K562 (cell line): ENCODE results near the gene RREB1.

Source experiments
- BRF1 ChIP-seq: IDR thresholded peaks from 3 replicates; pipeline ENCODE4 v1.6.1; 2011; ENCODE audit warnings: borderline replicate concordance, mild to moderate bottlenecking; ENCODE audit not compliant: insufficient read length; ENCODE audit errors: extremely low read depth
- JUN ChIP-seq, 2 experiments: sonication (generic) in 1 of 2; formaldehyde crosslinking in 1 of 2; IDR thresholded peaks; 2 replicates each; pipeline versions ENCODE4 v1.6.1 to v1.8.0; 2012 to 2022; ENCODE audit warnings: borderline replicate concordance in 2 of 2, mild to moderate bottlenecking in 2 of 2, improper control_type of control experiment in 1 of 2, low read depth in 1 of 2, low read length in 1 of 2, missing genetic modification reagents in 1 of 2
- KDM4B ChIP-seq, 2 experiments: fragments of 450-650 bp in 1 of 2; sonication (generic) in 1 of 2; IDR thresholded peaks; 2 replicates each; pipeline ENCODE4 v1.6.1; 2016 to 2017; ENCODE audit warnings: borderline replicate concordance in 2 of 2, antibody characterized with exemption in 1 of 2, low read depth in 1 of 2, mild to moderate bottlenecking in 1 of 2
- POLR2G ChIP-seq: fragments of 200-400 bp; formaldehyde crosslinking; IDR thresholded peaks from 2 replicates; pipeline ENCODE4 v1.6.1; 2017; ENCODE audit warnings: low read depth, mild to moderate bottlenecking, antibody characterized with exemption, low read length, moderate library complexity
- TEAD4 ChIP-seq, 2 experiments: sonication (generic) in 1 of 2; formaldehyde crosslinking in 1 of 2; IDR thresholded peaks; 2 replicates each; pipeline versions ENCODE4 v1.6.1 to v1.8.0; 2012 to 2022; ENCODE audit warnings: borderline replicate concordance in 1 of 2, inconsistent platforms in 1 of 2, low read length in 1 of 2, mild to moderate bottlenecking in 1 of 2, missing genetic modification reagents in 1 of 2
- ZNF175 ChIP-seq: fragments of 200-800 bp; sonication (Bioruptor generic); IDR thresholded peaks from 2 replicates; pipeline ENCODE4 v1.6.1; 2016; ENCODE audit warnings: low read depth, mild to moderate bottlenecking, missing genetic modification characterization, missing compliant biosample characterization
- TF ChIP-seq, protein P1 (sequence below): IDR thresholded peaks from 2 replicates; pipeline ENCODE4 v1.6.1; 2011; ENCODE audit warnings: borderline replicate concordance, low read depth, mild to moderate bottlenecking, moderate library complexity, low read length; ENCODE audit not compliant: insufficient read depth, poor library complexity, severe bottlenecking
- TF ChIP-seq, protein P2 (sequence below), 3 experiments: IDR thresholded peaks in 2 of 3; conservative IDR thresholded peaks in 1 of 3; 2 replicates each; pipeline ENCODE4 v1.5.1; 2011 to 2012; ENCODE audit warnings: low read length in 3 of 3, mild to moderate bottlenecking in 3 of 3, control low read depth in 2 of 3, improper control_type of control experiment in 1 of 3, inconsistent platforms in 1 of 3, low read depth in 1 of 3, mixed read lengths in 1 of 3, moderate library complexity in 1 of 3; ENCODE audit not compliant: insufficient read depth in 2 of 3
- TF ChIP-seq, protein P3 (sequence below): sonication (generic); formaldehyde crosslinking; IDR thresholded peaks from 2 replicates; pipeline ENCODE4 v1.8.1; 2023; ENCODE audit warnings: missing genetic modification reagents, mild to moderate bottlenecking, borderline replicate concordance

DNA sequence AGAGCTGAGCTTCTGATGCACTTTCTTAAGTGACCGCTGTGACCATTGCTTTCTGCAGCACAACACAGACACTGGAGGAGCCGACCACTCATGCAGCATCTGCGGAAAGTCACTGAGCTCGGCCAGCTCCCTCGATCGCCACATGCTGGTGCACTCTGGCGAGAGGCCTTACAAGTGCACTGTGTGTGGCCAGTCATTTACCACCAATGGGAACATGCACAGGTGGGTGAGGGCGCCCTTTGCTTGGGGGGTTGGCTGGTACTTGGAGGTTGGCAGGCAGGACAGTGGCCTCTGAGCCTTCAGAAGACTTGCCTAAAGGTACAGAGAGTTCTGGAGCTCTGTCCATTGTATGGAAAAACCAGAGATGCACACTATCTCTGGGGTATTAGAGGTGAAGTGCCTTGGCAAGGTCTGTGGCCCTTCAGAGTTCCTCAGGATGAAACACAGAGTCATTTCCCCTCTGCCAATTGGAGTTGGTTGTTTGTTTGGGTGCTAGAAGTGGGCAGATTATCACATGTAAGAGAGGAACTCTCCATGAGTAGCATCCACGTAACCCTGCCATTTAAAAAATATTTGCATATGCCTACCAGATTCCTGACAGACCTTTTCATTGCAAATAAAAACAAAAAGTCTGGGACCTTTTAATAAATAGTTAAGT lies 81.5 kb downstream of the RREB1 start:
- TF ChIP-seq, protein P1, sequence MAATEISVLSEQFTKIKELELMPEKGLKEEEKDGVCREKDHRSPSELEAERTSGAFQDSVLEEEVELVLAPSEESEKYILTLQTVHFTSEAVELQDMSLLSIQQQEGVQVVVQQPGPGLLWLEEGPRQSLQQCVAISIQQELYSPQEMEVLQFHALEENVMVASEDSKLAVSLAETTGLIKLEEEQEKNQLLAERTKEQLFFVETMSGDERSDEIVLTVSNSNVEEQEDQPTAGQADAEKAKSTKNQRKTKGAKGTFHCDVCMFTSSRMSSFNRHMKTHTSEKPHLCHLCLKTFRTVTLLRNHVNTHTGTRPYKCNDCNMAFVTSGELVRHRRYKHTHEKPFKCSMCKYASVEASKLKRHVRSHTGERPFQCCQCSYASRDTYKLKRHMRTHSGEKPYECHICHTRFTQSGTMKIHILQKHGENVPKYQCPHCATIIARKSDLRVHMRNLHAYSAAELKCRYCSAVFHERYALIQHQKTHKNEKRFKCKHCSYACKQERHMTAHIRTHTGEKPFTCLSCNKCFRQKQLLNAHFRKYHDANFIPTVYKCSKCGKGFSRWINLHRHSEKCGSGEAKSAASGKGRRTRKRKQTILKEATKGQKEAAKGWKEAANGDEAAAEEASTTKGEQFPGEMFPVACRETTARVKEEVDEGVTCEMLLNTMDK = no peak
- TF ChIP-seq, protein P2, sequence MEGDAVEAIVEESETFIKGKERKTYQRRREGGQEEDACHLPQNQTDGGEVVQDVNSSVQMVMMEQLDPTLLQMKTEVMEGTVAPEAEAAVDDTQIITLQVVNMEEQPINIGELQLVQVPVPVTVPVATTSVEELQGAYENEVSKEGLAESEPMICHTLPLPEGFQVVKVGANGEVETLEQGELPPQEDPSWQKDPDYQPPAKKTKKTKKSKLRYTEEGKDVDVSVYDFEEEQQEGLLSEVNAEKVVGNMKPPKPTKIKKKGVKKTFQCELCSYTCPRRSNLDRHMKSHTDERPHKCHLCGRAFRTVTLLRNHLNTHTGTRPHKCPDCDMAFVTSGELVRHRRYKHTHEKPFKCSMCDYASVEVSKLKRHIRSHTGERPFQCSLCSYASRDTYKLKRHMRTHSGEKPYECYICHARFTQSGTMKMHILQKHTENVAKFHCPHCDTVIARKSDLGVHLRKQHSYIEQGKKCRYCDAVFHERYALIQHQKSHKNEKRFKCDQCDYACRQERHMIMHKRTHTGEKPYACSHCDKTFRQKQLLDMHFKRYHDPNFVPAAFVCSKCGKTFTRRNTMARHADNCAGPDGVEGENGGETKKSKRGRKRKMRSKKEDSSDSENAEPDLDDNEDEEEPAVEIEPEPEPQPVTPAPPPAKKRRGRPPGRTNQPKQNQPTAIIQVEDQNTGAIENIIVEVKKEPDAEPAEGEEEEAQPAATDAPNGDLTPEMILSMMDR (IDR thresholded peaks at IDR 0.05 in 2 of 3, conservative IDR thresholded peaks at IDR 0.05 in 1 of 3; ENCODE audit: insufficient read depth in 2 of 3, low read depth in 1 of 3, low read length in 3 of 3) = no peak
- TF ChIP-seq BRF1 (no peak), KDM4B (IDR thresholded peaks at IDR 0.05; ENCODE audit: borderline replicate concordance in 2 of 2, low read depth in 1 of 2) (no peak), ZNF175 (CRISPR knock-in tag) (no peak), JUN (IDR thresholded peaks at IDR 0.05; ENCODE audit: borderline replicate concordance, low read depth, low read length) (no peak), JUN (CRISPR knock-in tag; IDR thresholded peaks at IDR 0.05; ENCODE audit: borderline replicate concordance) (no peak), POLR2G (no peak), TEAD4 (IDR thresholded peaks at IDR 0.05; ENCODE audit: low read length) (no peak), TEAD4 (CRISPR knock-in tag; IDR thresholded peaks at IDR 0.05; ENCODE audit: borderline replicate concordance) (no peak)
- TF ChIP-seq, protein P3, sequence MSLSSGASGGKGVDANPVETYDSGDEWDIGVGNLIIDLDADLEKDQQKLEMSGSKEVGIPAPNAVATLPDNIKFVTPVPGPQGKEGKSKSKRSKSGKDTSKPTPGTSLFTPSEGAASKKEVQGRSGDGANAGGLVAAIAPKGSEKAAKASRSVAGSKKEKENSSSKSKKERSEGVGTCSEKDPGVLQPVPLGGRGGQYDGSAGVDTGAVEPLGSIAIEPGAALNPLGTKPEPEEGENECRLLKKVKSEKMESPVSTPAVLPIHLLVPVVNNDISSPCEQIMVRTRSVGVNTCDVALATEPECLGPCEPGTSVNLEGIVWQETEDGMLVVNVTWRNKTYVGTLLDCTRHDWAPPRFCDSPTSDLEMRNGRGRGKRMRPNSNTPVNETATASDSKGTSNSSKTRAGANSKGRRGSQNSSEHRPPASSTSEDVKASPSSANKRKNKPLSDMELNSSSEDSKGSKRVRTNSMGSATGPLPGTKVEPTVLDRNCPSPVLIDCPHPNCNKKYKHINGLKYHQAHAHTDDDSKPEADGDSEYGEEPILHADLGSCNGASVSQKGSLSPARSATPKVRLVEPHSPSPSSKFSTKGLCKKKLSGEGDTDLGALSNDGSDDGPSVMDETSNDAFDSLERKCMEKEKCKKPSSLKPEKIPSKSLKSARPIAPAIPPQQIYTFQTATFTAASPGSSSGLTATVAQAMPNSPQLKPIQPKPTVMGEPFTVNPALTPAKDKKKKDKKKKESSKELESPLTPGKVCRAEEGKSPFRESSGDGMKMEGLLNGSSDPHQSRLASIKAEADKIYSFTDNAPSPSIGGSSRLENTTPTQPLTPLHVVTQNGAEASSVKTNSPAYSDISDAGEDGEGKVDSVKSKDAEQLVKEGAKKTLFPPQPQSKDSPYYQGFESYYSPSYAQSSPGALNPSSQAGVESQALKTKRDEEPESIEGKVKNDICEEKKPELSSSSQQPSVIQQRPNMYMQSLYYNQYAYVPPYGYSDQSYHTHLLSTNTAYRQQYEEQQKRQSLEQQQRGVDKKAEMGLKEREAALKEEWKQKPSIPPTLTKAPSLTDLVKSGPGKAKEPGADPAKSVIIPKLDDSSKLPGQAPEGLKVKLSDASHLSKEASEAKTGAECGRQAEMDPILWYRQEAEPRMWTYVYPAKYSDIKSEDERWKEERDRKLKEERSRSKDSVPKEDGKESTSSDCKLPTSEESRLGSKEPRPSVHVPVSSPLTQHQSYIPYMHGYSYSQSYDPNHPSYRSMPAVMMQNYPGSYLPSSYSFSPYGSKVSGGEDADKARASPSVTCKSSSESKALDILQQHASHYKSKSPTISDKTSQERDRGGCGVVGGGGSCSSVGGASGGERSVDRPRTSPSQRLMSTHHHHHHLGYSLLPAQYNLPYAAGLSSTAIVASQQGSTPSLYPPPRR (CRISPR knock-in tag) = no peak
